ENCODE results near the gene CCDC92B. TPM values are rescaled to one million over a fixed set of nuclear protein-coding genes. Genes with fewer than 3 reads are reported as not detected.
"Not testable (repeated sequence)": the region's sequence is repeated elsewhere in the genome, so short reads cannot be mapped to it uniquely, and the experiment has no call there.

CCDC92B gene
- total RNA-seq, 1 donor from 2014 or later: not detected

GRCh38 chr17:2685696-2686095, 63.8 kb downstream of the CCDC92B start:
- no peak for DNase-seq (ENCODE audit: low read depth)
- H3K4me3 ChIP-seq (ENCODE audit: low read depth, low read length): no peak overlapping the region
- no peak for FAIRE-seq

GRCh38 chr17:2684549-2684948, 64.9 kb downstream of the CCDC92B start:
- FAIRE-seq: no peak
- no peak for DNase-seq (ENCODE audit: low read depth)

More at GRCh38 chr17:2685696-2686095, 63.8 kb downstream of the CCDC92B start:
- Histone ChIP-seq H3K27me3 (ENCODE audit: control insufficient read depth, insufficient read depth, low read length) (no peaks in the 10 kb centered on the region), H3K36me3 (ENCODE audit: control insufficient read depth, insufficient read depth, low read length) (peaks cover 5% of the 10 kb centered on the region)
- no peak for TF ChIP-seq CTCF (IDR thresholded peaks at IDR 0.05; ENCODE audit: insufficient read depth, low read length, severe bottlenecking)

GRCh38 chr17:2683912-2684311, 65.5 kb downstream of the CCDC92B start:
- peaks cover 9% of the 10 kb centered on the region for H3K36me3 ChIP-seq (ENCODE audit: control insufficient read depth, insufficient read depth, low read length)
- TF ChIP-seq CTCF (IDR thresholded peaks at IDR 0.05; ENCODE audit: insufficient read depth, low read length, severe bottlenecking): no peak
- DNase-seq (ENCODE audit: low read depth): no peak
- H3K4me3 ChIP-seq (ENCODE audit: low read depth, low read length): no peak overlapping the region
- H3K27me3 ChIP-seq (ENCODE audit: control insufficient read depth, insufficient read depth, low read length): no peaks in the 10 kb centered on the region
- no peak for FAIRE-seq

More at GRCh38 chr17:2684549-2684948, 64.9 kb downstream of the CCDC92B start:
- peaks cover 9% of the 10 kb centered on the region for H3K36me3 ChIP-seq (ENCODE audit: control insufficient read depth, insufficient read depth, low read length)
- H3K27me3 ChIP-seq (ENCODE audit: control insufficient read depth, insufficient read depth, low read length): no peaks in the 10 kb centered on the region
- H3K4me3 ChIP-seq (ENCODE audit: low read depth, low read length): no peak overlapping the region
- no peak for TF ChIP-seq CTCF (IDR thresholded peaks at IDR 0.05; ENCODE audit: insufficient read depth, low read length, severe bottlenecking)

GRCh38 chr17:2682176-2682938, 67.1 kb downstream of the CCDC92B start:
- peaks cover 9% of the 10 kb centered on the region for H3K36me3 ChIP-seq (ENCODE audit: control insufficient read depth, insufficient read depth, low read length)
- FAIRE-seq: no peak
- H3K27me3 ChIP-seq (ENCODE audit: control insufficient read depth, insufficient read depth, low read length): no peaks in the 10 kb centered on the region
- DNase-seq (ENCODE audit: low read depth): no peak
- no peak for TF ChIP-seq CTCF (IDR thresholded peaks at IDR 0.05; ENCODE audit: insufficient read depth, low read length, severe bottlenecking)
- H3K4me3 ChIP-seq (ENCODE audit: low read depth, low read length): no peak overlapping the region

- Histone ChIP-seq H3K4me3 (ENCODE audit: low read depth, low read length) (no peak overlapping the region), H3K36me3 (ENCODE audit: control insufficient read depth, insufficient read depth, low read length) (peaks cover 9% of the 10 kb centered on the region), H3K27me3 (ENCODE audit: control insufficient read depth, insufficient read depth, low read length) (no peaks in the 10 kb centered on the region)
- DNase-seq (ENCODE audit: low read depth) (no peak), FAIRE-seq (no peak)
- TF ChIP-seq CTCF (IDR thresholded peaks at IDR 0.05; ENCODE audit: insufficient read depth, low read length, severe bottlenecking): no peak
Observed at GRCh38 chr17:2681650-2682049, 67.8 kb downstream of the CCDC92B start.

GRCh38 chr17:2680961-2681360, 68.5 kb downstream of the CCDC92B start:
- H3K27me3 ChIP-seq (ENCODE audit: control insufficient read depth, insufficient read depth, low read length): no peaks in the 10 kb centered on the region
- DNase-seq (ENCODE audit: low read depth) (no peak), FAIRE-seq (no peak)
- peaks cover 9% of the 10 kb centered on the region for H3K36me3 ChIP-seq (ENCODE audit: control insufficient read depth, insufficient read depth, low read length)
- H3K4me3 ChIP-seq (ENCODE audit: low read depth, low read length): no peak overlapping the region
- TF ChIP-seq CTCF (IDR thresholded peaks at IDR 0.05; ENCODE audit: insufficient read depth, low read length, severe bottlenecking): no peak

GRCh38 chr17:2679247-2679646, 70.2 kb downstream of the CCDC92B start:
- DNase-seq (ENCODE audit: low read depth); H3K4me3 ChIP-seq (ENCODE audit: low read depth, low read length); H3K27me3 ChIP-seq (ENCODE audit: control insufficient read depth, insufficient read depth, low read length); H3K36me3 ChIP-seq (ENCODE audit: control insufficient read depth, insufficient read depth, low read length); FAIRE-seq: not testable (repeated sequence)

All from bronchial epithelial cell (primary cell).